Measurements from ENCODE around the gene MSRB1.
"Not testable (repeated sequence)": the region's sequence is repeated elsewhere in the genome, so short reads cannot be mapped to it uniquely, and the experiment has no call there.

Gene MSRB1

DNA sequence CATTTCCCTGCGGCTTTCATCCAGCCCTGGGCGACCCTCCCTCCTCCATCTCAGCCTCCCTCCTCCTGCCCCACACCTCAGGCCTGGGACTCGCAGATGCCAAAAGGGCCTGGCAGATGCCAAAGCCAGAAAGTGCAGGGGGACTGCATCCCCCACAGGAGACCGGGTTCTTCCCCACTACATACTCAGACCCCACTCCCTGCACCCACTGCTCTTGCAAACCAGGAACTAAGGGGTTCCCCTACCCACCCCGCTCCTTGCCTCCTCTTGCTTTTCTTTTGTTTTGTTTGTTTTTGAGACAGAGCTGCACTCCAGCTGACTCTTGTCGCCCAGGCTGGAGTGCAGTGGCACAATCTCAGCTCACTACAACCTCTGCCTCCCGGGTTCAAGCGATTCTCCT is 28.0 kb downstream of the MSRB1 start:
- DNase-seq: no peak

DNA sequence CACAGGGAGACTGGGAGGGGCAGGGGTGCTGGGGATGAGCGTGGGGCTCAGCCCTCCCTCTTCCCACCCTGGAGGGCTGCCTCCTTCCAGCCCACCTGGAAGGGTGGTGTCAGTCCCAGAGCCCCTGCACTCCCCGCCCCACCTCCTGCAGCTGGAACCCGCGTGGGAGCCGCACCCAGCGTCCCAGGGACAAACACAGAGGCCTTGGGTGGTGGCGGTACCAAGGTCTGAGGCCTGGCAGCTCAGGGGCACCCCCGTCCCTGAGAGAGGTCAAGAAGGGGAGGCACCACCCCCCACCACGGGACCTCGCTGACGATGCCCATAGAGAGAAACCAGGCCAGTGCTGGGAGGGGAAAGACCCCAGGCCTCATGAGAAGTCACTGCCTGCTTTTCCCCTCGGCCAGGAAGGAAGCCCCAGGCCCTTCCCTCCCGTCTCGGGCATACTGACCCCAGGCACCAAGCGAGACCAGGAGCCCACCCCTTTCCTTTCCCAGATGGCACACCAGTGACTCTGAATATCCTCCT is 28.9 kb downstream of the MSRB1 start:
- no peak for DNase-seq

DNA sequence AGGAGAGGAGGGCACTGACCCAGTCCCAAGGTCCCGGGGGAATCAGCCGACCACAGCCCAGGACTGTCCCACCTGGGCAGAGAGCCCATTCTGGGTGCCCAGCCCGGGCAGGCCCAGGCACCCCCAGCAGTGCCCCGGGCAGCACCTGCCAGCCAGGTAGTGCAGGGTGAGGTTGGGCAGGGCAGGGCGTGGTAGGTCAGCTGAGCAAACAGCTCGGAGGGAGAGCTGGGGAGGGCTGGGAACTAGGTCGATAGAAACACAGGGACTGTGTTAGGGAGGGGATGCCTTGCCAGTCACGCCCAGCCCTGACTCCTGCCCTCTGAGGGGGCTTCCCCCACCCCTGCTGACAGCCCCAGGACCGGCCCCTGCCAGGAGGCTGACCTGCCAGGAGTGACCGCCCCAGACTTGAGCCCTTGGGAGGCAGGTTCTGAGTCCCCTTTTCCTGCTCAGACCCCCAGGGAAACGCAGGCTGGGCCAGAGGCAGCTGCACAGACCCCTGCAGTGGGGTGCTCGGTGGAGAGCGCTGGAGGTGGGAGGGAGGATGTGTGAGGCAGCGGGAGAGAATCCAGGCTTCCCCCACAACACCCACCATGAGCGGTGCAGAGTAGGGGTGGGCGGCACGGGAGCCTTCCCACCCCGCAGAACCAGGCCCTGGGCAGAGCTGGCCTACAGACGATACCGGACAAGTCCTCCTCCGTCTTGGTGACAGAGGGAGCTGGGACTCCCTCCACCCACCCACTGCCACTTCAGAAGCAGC is 29.5 kb downstream of the MSRB1 start:
- DNase-seq: no peak

GRCh38 chr16:1912215-1912543 is 30.8 kb downstream of the MSRB1 start:
- DNase-seq: no peak

GRCh38 chr16:1911467-1912214 is 31.4 kb downstream of the MSRB1 start:
- no peak for DNase-seq

- no peak for DNase-seq
These were observed 33.3 kb downstream of the MSRB1 start for GRCh38 chr16:1909561-1910231.

DNA sequence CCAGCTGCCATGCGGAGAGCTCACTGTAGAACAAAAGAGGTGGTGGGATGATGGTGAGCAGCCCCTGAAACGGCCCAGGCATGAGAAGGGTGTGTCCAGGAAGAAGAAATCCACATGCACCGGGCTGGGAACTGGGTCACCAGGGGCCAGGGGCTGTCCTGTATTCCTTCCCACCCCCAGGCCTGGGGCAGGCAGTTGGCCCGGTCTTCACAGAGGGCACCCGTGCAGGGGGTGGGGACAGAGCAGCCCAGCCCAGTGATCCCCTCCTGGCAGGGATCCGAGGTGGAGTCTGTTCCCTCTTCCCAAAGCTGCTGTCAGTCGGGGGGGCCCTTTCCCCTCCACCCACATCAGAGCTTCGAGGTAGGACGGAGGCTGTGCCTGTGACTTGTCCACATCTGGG is 34.0 kb downstream of the MSRB1 start:
- DNase-seq: no peak

DNA sequence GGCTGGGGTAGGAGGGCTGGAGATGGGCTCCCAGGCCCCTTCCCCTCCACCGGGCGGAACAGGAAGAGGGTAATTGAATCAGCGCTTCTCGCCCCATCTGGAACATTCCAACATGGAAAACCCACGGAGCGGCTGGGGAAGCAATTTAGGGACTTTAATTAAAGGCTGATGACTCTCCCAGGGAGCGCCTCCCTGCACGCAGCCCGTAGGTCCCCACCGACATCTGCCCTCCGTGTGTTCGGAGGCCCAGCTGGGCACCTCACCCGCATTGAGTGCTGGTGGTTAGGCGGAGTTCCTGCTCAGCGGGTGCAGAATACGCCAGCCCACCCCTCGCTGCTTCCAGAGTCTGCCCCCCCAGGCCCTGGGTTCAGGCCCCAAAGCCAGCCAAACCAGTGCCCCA is 34.8 kb downstream of the MSRB1 start:
- no peak for DNase-seq

- no peak for DNase-seq
These were observed 35.7 kb downstream of the MSRB1 start for GRCh38 chr16:1907226-1907860.

GRCh38 chr16:1906846-1907165 is 36.2 kb downstream of the MSRB1 start:
- DNase-seq: no peak

DNA sequence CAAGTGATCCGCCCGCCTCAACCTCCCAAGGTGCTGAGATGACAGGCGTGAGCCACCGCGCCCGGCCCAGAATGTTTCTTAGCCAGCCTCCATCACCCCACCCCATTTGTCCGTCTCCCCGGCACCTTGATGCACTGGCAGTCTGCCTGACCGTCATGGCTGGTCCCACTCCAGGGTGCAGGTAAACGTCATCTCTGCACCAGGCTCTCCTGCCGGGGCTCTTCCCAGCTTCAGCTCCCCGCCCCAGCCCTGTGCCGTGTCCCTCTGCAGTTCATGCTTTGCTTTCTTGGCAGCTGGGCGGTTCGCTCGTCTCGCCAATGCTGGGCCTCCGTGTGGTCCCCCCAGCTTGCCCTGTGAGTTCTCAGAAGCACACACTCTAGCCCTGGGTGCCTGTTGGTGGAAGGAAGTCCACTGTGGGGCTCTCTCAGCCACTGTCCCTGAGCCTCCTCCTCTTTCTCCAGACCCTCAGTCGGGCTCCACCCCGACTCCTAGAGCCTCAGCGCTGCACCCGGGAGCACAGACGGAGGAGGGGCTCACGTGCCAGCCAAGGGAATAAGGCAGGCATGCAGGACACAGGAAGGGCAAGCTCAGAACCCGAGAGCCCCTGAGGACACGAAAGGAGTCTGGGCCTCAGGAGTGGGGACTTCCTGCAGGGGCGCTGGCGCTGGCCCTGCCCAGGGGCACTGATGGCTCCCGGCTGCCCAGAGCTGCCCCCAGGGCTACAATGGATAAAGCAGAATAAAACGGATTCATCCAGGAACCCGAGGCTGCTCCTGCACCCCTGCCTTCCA is 36.7 kb downstream of the MSRB1 start:
- no peak for DNase-seq

GRCh38 chr16:1903845-1904840 is 38.9 kb downstream of the MSRB1 start:
- no peak for DNase-seq

DNA sequence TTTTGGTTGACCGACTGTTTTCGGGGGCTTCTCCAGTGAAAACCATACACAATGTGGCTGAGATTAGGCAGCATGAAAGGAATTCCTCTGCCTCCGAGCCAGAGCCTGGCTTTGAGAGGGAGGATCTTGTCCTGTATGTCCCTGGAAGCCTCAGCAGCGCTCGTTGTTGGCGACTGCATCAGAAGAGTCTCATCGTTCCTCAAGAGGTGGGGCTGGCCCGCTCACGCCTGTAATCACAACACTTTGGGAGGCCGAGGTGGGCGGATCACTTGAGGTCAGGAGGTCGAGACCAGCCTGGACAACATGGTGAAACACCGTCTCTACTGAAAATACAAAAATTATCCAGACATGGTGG is 39.8 kb downstream of the MSRB1 start:
- no peak for DNase-seq

DNA sequence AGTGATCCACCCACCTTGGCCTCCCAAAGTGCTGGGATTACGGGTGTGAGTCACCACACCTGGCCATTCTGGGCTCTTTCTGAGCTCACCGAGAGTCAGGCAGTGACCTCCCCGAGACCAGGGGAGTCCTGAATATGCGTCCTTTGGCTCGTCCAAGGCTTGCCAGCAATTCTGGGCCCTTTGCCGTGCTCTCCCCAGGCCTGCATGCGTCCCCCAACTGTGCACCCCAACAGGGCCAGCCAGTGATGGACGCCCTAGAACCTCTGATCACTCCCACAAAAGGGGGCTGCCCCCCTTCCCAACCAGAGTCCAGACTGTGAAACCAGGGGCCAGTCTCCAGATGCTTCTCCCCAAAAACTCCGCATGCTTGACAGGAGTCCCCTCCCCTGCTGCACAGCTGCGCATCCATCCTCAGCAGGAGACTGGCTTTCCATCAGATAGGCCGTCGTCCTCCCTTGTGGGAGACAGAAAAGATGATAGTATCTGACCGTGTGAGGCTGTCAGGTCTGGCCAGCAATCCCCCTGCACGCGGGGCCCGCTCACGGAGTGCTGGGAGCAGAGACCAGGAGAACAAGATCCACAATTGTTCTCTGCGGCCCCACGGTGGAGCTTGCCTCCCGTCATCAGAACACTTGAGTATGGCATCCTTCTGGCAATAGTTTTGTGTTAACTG is 40.3 kb downstream of the MSRB1 start:
- no peak for DNase-seq

- DNase-seq: no peak
These were observed 42.6 kb downstream of the MSRB1 start for GRCh38 chr16:1900452-1900774.

DNA sequence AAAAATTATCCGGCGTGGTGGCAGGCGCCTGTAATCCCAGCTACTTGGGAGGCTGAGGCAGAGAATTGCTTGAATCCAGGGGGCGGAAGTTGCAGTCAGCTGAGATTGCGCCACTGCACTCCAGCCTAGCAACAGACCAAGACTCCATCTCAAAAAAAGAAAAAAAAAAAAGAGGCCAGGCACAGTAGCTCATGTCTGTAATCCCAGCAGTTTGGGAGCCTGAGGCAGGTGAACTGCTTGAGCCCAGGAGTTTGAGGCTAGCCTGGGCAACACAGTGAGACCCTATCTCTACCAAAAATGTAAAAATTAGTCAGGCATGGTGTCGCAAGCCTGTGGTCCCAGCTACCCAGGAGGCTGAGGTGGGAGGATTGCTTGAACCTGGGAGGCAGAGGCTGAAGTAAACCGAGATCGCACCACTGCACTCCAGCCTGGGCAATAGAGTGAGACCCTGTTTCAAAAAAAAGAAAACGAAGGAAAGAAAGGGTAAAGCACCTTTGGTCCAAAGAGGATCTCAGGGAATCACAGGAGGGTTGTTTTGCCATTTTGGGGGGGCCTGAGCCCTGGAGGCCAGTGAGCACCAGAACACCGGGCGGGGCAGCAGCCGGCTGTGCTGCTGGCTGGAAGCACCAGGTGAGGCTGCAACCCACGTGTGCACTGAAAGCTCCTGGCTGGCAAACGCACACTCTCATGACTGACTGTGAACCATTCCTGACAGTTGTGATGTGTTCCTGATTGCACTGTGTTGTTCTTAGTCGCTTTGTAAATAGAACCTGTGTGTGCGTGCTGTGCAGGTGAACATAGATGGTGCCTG is 43.2 kb downstream of the MSRB1 start:
- DNase-seq: no peak

DNA sequence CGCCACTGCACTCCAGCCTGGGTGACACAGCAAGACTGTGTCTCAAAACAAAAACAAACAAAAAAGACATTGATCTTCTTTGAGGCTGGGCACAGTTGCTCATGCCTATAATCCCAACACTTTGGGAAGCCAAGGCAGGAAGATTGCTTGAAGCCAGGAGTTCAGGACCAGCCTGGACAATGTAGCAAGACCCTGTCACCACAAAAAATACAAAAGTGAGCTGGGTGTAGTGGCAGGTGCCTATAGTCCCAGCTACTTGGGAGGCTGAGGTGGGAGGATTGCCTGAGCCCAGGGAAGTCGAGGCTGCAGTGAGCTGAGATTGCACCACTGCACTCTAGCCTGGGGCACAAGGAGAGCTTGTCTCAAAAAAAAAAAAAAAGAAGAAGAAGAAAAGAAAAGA is 45.3 kb downstream of the MSRB1 start:
- DNase-seq: not testable (repeated sequence)

DNA sequence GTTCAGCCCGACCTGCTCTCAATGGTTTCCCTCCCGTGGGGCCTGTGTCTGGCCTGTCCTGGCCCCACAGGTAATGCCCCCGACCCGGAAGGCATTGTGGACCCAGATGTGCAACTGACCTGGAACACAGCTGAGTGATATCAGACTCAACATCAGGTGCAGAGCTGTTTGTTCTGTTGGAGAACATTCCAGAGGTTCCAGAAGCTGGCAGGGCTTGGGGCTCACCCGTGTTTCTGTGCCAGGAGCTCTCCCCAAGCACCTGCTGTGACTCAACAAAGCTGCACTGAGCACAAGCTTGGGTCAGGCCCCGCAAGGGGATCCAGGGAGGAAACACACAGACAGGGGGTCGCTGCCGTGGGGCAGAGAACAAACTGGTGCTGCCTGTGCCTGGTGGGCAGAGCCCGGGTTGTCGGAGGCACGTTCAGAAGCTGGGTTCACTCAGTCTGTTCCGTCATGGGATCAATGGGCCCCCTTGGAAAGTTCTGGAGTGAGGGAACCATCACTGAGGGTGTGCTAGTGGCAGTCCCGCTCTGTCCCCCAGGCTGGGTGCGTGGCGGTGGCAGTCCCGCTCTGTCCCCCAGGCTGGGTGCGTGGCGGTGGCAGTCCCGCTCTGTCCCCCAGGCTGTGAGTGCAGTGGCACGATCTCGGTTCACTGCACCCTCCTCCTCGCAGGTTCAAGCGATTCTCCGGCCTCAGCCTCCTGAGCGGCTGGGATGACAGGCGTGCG is 46.9 kb downstream of the MSRB1 start:
- DNase-seq: no peak

- DNase-seq: no peak
These were observed 47.9 kb downstream of the MSRB1 start for GRCh38 chr16:1895068-1895467.

DNA sequence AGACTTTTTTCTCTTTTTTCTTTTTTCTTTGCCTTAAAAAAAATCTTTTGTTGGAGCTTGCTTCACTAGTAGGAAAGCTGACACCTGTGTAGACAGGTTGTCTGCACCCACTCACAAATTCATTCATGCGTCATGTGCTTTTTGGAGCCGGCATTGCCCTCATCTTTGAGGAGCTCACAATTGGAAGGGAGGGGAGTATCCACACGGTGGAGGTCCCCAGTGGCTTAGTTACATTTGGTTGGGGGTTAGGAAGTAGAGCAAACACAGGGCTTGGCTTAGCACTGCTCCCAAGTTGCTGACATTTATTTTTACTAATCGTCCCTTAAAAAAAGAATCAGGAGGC is 52.3 kb downstream of the MSRB1 start:
- DNase-seq: no peak

Measured in inflammatory macrophage treated with lipopolysaccharide for 4 hours (primary cell).